Stimulated activated CD4-positive, alpha-beta T cell treated with anti-CD3 and anti-CD28 coated beads, Interleukin-1b, Interleukin-23, amount 100 ng/mL, for 48 hours (primary cell): Measurements from ENCODE around the gene INSIG1.

Source experiments
- DNase-seq: peaks from one replicate; pipeline ENCODE4 v3.0.0-alpha.2; 2020

Gene INSIG1

DNA sequence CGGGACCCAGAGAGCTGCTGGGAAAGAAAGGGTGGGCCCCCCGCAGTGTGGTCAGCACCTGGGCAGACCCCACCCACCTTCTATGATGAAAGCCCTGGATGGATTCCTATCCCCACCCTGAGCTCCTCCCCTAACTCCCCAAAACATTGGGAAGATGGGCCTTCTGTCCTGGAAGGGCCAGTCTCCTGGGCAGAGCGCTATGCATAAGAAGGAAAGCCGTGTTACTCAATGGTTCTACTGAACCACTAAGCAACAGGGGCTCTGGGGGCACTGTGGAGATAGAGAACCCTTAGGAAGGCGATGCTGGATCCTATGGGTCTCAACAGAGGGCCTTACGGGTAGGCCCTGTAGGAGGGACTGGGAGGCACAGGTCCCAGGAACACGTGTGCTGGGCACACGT, 30.7 kb upstream of the INSIG1 start:
- no peak for DNase-seq

DNA sequence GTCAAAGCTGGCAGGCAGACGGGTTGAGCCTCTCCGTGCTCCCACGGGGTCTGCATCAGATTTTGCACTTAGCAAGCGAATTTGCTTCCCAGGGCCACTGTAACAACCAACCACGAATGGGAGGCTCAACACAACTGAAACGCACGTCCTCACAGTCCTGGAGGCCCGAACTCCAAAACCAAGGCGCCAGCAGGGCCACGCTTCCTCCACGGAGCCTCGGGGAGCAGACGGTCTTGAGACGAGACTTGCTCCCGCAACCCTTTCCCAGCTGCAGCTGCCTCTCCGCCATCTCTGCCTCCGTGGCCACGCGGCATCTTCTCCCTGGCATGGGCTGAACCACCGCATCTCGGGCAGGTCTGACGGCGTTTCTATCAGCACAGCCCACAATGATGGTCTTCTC, 30.2 kb upstream of the INSIG1 start:
- DNase-seq: no peak

DNA sequence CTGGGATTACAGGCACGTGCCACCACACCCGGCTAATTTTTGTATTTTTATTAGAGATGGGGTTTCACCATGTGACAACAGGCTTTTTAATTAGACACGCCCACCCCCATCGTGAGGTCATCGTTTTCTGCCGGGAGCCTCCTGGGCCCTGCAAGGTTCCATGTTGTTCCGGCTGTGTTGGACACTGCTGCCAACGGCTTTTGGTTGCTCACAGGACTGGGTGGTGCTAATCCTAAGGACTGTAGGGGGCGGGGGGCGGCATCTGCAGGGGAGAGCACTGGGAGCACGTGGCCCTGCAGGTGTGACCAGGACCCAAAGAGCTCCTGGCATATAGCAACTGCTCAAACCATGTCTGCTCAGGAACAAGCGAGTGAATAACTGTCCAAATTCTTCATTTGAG, 29.5 kb upstream of the INSIG1 start:
- no peak for DNase-seq

DNA sequence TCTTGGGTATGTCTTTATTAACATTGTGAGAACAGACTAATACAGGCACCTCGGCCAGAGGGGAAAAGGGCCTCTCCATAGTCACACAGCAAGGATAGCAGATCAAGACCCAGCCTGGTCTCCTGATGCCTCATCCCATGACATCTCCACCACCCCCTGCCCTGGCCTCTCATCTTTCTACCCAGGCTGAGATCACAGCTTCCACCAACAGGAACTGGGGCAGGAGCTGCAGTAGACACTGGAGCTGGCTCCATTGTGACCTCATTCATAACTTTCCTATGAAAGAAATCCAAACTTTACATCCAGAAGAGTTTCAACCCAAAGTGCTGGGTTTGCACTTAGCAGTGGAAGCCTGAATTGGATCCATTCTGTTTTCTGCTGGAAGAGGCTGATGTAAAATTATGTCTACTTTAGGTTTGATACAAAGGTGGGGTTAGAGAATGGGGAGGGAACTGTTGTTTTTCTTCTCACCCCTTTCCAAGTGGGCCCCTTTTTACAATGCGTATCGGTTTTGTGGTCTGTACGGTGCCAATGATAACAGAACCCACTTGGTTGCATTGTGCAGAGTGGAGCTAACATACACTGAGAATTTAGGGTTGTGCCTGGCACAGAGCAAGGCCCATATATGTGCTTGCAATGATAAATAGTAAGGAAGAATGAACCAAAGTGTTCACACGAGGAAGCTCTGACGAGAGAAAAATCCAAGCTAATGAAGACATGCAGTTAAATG, 28.6 kb upstream of the INSIG1 start:
- DNase-seq: no peak

DNA sequence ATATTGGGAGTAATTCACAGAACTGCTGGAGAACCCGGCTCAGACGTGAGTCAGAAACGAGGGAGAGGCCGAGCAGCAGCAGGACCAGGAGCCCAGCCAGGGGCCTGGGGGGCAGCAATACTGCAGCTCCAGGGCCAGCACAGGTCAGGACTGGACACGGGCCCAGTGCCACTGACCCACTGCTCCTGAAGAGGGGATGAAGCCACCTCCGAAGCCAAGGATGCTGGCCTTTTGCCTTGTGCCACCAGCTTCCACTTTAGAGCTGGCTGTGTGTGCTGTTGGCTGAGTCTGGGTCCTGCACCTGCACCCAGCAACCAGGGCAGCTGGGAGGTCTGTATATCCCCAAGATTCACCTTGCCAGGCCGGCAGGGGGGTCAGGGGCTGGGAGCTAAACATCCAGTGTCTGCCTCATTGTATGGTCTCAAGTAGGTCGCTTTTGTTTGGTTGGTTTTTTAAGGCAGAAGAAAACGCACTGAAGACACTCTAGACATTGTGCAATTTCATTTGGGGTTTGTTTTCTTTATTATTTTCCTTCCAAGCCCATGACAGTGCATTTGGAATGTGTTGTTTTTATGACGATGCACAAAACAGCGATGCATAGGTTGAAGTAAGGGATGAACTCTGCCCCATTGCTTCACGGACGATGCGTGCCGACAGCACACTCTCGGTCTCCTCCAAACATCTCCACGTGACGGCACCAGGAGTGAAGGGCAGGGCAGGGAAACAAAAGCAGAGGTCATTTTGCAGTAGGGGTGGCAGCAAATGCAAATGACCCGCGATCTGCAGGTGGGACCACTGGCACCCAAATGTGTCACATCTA, 27.7 kb upstream of the INSIG1 start:
- DNase-seq: no peak

DNA sequence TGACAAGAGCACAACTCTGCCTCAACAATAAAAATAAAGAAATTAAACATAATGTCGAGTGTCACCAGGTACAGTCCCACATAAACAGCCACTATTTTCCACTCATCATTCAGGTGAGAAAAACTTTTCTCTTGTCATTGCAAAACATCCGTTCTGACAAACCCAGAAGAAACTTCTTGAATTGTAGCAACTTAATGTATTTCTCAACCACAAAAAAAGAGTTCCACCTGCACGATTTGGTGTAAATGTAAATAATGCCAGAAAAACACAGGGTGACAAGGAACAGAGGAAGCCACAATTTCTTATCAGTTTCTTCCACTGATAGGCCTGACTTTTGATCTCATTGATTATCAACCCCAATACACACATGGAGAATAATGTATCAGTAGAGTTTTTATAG, 26.8 kb upstream of the INSIG1 start:
- no peak for DNase-seq

DNA sequence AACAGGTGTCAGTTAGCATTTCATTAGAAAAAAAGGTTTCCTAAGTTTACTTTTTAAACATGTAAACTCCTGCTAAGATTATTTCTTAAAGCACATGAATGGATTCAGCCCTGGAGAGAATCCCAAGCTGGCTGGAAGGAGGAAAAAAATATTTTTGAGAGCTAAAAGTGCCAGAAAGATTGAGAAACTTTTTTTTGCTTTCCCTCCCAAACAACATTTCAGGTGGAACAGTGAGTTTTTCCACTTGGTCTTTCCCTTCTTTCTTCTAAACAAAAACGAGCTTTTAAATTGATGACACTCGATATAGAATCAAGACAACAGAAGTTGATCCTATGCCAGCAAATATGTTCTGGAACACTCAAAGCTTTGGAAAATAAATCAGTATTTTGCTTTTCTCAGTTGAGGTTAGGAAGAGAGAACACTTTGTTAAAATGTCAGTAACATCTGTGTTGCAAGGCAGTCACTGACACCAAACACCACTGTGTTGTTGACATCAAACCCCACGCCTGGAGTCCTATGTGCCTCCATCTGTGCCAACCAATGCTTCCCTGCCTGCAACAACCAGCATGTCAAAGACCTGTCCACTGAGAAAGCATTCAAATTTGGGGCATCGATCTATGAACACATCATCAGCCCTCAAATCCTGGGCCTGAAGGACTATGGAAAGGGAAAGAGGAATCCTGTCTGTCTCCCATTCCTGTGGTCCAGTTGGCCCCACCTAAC, 22.9 kb upstream of the INSIG1 start:
- no peak for DNase-seq

DNA sequence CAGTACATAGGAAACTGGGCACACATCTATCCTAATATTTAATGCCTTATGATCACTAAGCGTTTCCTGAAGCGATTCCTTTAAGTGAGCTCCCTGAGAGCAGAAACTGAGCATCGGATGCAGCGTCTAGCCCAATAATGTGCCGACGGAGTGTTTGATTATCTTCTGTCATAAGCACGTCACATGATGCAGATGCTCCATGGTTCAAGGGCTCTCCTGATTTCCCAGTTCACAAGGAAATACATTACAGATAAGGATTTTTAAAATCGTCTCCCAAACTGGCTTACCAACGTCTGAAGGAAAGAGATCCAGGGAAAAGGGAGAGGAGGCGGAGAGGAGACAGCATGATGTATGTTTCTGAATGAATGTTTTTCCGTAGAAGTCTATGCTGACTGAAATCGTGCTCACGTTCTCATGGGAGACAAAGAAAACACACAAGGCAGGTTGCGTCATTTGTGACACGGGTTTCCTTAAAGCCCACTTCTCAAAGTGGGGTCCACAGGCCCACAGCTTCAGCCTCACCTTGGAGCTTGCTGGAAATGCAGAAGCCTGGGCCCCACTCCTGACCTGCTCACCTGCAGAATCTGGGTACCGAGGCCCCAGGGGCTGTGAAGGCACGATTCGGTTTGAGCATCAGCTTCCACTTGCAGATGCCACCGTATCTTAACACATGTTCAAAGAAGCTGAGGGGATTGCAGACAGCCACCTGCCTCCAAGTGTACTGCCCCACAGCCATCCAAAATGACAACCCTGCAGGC, 21.5 kb upstream of the INSIG1 start:
- DNase-seq: no peak

DNA sequence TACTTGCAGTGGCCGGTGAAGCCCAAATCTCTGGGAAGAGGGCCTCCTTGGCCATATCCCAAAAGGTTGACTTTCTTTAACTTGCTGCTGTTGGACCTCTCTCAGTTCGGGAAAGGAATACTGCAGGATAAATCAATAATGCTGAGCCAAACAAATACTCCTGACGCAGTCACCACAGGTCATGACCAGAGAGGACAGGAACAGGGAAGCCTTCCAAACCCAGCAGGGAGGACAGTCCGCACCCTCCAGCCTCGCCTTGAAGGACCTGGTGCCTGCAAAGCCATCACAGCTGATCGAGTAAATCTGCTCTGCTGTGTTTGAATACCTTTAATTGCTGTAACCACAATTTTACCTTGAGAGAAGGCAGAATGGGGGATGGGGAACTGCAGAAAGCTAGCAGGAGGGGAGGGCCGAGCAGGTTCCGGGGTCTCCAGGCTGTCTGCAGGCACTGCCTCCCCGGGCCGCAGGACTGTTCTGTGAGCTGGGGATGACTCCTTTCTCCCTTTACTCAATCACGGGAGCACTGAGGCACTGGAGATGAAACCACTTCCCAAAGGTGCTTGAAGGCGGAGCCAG, 20.8 kb upstream of the INSIG1 start:
- DNase-seq: no peak

DNA sequence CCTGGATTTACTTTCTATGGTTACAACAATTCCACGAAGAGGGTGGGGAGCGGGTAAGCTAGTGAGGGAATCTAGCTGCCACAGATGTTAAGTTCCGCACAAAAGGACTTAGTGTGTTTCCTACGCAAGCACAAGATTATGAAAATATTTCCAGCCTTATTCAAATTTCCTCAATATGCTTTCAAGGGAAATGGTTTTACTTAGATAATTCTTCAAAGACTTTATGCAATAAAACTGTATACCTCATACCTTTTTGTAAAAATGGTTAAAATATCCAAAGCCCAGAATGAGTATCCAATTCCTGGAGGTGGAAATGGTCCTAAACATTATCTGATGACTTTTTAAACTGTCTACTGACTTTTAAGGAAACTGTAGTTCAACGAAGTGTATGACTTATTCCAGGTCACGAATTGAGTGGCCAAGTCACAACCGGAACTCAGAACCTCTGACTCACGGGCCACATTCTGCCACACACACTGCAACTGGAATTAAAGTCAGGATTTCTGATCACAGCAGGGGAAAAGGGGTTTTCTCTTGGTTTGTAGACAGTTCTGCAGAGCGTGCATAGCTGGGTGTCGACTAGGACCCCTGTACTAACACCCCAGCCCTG, 20.2 kb upstream of the INSIG1 start:
- peak; percentile 50 for DNase-seq

DNA sequence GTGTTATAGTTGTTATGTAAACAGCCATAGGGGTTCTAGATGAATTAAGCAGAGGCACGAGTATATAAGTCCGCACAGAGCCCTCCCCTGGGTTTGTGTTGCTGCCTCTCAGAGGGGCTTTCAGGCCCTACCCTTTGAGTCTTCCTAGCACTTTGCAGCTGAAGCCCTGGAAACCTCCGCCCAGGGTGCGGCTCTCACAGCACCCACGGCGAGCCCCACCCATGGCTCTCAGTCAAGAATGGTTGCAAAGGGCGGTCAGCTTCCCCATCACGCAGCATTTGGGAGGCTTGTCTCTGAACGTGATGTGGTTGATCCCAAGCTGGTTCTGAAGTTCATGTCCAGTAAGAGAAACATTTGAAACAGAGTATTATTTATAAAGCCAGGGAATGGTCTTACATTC, 18.8 kb upstream of the INSIG1 start:
- DNase-seq: no peak

DNA sequence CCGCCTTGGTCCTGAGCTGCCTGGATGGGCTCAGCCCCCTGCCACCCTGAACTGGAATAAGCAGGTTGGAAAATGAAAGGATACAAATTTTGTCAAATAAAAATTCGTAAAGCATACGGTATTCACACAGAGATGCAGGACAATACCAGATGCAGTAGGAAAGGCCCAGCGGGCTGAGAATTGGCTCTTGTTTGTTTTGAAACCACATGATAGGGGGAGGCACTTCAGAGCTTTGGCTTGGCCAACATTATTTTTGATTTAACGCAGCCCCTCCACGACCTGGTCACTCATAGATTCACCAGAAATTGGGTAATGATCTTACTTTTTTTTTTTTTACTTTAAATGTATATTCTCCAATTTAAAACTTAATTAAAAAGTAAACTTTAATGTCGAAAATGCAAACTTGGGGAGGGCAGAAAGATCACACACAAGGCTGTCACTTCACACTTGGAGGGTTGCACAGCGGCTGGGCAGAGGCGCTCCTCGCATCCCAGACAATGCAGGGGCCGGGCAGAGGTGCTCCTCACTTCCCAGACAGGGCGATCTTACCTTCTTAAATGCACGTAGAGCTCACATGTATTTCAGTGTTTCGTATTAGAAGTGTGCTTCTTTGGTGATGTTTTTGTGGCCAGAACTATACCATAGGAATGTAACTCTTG, 17.8 kb upstream of the INSIG1 start:
- DNase-seq: no peak

DNA sequence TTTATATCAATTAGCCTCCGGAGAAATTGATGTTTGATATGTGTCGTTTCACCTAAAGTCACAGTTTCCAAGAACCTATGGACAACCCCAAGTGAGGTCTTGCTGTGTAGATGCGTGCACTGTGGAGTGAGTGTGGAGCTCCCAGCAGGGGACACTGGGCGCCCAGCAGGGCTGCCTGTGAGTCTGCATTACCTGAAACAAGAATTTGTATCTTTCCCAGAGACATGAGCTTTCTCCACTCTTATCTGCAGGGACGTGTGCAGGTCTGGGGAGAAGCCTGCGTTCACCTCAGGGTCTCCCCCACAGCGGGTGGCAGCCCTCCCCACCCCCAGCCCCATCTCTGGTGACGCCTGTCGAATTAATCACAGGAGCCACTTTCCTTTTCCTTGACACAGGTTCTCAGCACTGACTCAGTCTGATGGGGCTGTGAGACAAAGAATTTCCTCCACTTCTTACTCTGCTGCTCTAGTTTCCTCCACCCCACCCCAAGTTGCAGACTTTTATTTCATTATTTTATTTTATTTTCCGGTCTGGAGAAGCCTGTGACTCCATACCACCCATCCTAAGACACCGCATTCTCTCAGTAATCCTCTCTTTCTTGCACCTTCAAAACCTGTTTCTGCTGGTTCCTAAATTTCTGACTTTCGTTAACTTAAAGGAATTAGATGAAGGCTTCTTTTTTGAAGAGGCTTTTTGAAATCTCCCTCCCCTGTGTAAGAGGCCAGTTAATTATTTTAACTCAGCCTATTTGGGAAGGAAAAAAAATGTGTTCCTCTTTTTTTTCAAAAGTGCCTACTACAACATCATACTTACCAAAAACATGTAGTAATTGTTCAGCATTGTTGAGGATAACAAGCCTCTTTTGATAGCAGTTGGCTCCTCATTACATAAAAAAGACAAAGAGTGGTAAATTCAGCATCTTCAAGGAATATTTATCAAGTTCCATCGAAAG, 17.0 kb upstream of the INSIG1 start:
- peak; percentile 42 for DNase-seq

DNA sequence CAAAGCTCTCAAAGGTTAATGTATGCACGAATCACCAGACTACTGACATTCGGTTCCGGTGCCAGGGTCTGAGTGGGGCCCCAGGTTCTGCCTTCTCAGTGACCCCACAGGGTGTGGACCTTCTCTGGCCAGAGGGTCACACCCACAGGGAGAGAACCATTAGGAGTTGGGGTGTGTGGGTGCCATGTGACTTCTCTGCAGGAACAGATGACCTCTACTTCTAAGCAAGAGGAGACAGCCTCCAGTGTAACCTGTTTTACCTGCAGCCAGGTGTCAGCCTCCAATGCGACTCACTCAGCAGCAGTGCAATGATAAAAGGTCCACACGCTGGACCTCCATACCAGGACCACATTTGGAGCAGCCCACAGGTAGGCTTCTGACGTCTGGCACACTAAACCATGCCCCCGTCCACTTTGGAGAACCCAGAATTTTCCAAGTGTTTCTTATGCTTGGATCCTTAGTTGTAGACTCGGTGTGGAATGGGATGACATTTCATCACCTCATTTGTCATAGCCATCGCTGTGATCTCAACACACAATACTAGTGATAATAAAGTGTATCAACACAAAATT, 16.2 kb upstream of the INSIG1 start:
- DNase-seq: no peak

DNA sequence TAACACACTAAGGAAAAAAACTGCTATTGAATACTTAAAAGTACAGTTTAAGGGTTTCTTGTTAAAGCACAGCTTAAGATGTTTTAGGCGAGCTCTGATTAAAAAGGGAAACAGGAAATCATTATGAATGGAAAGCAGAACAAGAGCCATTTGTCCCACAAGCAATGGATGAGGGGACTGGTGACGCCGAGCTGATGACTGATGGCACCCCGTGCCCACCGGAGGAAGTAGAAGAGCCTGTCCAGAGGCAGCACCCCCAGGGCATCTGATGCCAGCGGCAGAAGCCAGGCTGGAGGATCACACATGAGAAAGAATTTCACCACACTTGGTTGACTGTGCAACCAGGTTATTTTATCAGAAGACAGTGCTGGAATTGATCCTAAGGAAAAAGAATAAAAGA, 15.0 kb upstream of the INSIG1 start:
- no peak for DNase-seq

DNA sequence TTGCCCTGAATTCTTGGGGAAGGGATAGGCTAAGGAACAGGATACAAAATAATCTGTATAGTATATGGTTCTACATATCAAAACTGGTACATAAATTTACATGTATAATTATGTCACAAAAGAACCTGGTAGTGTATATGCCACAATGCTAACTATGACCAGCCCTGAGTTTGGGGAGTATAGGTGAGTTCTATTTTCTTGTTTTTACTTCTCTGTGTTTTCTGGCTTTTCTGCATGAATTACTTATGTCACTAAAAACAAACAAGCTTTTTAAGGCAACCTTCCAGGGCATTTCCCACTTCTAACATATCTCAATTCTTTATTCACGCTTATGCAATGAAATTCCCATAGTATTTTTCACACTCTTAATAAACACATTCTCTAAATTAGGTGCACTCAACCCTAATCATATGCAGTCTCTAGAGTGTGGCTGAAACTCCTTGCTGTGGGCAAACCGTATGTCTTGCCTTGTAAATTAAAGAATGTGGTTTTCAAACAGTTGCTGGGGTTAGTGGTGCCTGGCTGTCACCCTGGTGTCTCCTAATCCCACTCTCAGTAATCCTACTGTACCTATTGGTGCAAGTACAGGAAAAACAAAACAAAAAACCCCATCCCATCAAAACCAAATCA, 14.0 kb upstream of the INSIG1 start:
- no peak for DNase-seq

DNA sequence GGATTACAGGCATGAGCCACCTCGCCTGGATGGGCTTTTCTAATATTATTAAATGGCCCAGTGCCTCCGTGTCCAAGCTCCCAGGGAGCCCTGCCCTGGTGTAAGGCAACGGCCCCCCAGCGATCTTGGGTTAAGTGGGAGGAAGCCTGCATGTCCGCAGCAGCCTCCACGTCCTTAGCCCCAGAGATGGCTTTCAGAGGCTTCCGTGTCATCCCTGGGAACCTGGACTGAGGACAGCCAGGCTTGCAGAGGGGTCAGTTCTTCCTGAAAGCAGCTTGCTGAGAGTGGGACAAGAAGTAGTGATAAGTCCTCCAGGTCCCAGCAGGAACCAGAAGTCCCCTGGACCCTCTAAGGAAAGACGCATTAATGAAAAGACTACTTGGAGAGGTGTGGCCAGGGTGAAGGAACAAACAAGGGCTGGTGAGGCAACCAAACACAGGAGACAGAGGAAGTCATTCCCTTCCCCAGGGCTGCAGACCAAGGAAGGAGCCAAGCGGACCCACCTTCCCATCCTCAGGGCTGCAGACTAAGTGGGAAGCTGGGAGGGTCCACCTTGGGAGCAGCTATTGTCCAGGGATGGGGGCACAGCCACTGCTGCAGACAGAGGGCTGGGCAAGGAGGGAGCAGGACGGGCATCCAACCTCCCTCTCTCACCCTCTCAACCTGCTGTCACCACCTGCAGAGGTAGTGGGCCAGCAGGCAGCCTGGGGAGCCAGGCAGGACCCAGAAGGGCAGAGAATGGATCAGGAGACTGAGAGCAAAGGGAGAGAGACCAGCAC, 13.0 kb upstream of the INSIG1 start:
- DNase-seq: no peak

DNA sequence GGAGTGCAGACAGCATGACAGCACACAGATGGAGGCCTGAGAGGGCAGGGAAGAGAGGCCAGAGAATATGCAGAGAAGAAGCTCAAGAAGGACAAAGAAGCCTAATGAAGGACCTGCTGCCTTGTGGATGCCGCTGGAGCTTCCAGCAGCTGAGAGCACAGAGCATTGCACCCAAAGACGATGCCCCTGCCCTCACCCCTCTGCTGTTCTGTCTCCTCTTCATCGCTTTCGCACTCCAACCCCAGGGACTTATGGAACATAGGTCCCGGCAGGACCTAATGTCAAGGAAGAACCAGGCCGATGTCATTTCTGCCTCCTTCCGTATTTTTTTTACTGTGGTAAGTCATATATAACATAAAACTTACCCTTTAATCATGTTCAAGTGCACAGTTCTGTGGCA, 12.3 kb upstream of the INSIG1 start:
- DNase-seq: no peak

DNA sequence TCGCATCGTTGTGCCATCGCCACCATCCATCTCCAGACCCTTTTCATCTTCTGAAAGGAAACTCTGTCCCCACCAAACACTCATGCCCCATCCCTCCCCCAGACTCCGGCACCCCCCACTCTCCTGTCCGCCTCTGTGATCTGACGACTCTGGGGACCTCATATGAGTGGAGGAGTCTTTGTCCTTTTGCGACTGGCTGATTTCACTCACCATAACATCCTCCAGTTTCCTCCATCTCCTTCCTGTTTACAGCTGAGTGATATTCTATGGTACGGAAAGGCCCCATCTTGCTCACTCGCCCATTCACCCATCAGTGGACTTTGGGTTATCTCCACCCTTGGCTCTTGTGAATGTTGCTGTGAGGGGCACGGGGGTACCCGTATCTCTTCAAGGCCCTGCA, 11.8 kb upstream of the INSIG1 start:
- no peak for DNase-seq
